ENCODE data around the gene ERP29.

DNA sequence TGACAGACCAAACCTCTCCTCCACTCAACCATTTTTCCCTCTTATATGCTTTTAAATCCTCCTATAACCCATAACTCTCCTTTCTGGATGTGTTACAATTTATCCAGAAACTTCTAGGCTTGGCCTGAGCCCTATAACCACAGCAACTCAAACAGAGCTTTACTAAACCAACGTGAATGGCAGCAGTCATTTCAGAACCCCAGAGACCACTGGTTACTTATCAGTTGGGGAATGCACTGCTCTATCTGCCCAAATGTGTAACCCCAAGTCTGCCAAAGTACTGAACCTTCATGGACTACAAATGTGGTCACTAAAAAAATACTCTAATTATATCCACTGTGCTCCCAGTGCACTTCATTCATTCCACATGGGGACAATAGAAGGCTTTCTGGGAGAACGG is 53.3 kb downstream of the ERP29 start:
- TF ChIP-seq EZH2 (IDR thresholded peaks at IDR 0.05; ENCODE audit: insufficient read depth, poor library complexity, severe bottlenecking) (no peak), EZH2phosphoT487 (IDR thresholded peaks at IDR 0.05; ENCODE audit: insufficient read depth, low read depth) (no peak)
